Thyroid gland (tissue), 4 donors: Measurements from ENCODE around the gene SDC4. TPM values are rescaled to one million over a fixed set of nuclear protein-coding genes. Genes with fewer than 3 reads are reported as not detected.

ENCODE experiments used
- DNase-seq, 2 donors: peaks; one replicate each; pipeline ENCODE4 v3.0.0-alpha.2; 2019
- H3K27ac ChIP-seq, 3 donors: fragments of 200-600 bp; sonication (generic); 1 replicate in 2 of 3; 2 replicates in 1 of 3; pipeline ENCODE4 v1.5.1; 2016 to 2019; ENCODE audit warnings: mild to moderate bottlenecking in 1 of 3, moderate library complexity in 1 of 3
- H3K27me3 ChIP-seq: fragments of 200-600 bp; sonication (generic); one replicate; pipeline ENCODE4 v1.5.1; 2019
- H3K36me3 ChIP-seq, 2 donors: fragments of 200-600 bp; sonication (generic); one replicate each; pipeline ENCODE4 v1.5.1; 2016 to 2019
- H3K4me1 ChIP-seq, 2 donors: fragments of 200-600 bp; sonication (generic); one replicate each; pipeline ENCODE4 v1.5.1; 2017 to 2019
- H3K4me3 ChIP-seq, 3 donors: fragments of 200-600 bp; sonication (generic); replicated peaks in 1 of 3; 1 replicate in 2 of 3; 2 replicates in 1 of 3; pipeline ENCODE4 v1.5.1; 2016; ENCODE audit warnings: mild to moderate bottlenecking in 1 of 3
- H3K9me3 ChIP-seq: fragments of 200-600 bp; sonication (generic); one replicate; pipeline ENCODE4 v1.5.1; 2017
- CTCF ChIP-seq, 6 experiments: fragments of 200-600 bp in 3 of 6; fragments of 450-650 bp in 3 of 6; sonication (generic) in 3 of 6; IDR thresholded peaks; one replicate each; pipeline ENCODE4 v1.5.1; 2016 to 2019; ENCODE audit warnings: antibody characterized with exemption in 6 of 6, mild to moderate bottlenecking in 2 of 6, inconsistent platforms in 1 of 6, moderate library complexity in 1 of 6
- POLR2A ChIP-seq, 2 donors: fragments of 450-650 bp; IDR thresholded peaks; one replicate each; pipeline ENCODE4 v1.6.1; 2017; ENCODE audit warnings: antibody characterized with exemption in 2 of 2, mild to moderate bottlenecking in 2 of 2, moderate library complexity in 1 of 2
- WGBS, 2 donors: methylation state at CpG; one replicate each; pipeline ENCODE4 v1.1.5; 2017; 5-methylcytosine and 5-hydroxymethylcytosine counted together
- intact Hi-C: fragments of 100-400 bp; cut with DNase I; formaldehyde crosslinking; loops from one replicate; pipeline ENCODE4 v1.15.1; 2023
- total RNA-seq, 4 donors: library from RNA; depleted of rRNA; stranded (reverse); fragments of >200 nt; gene quantifications; one replicate each; pipeline ENCODE4 v1.2.3, GENCODE V29; 2016

Gene SDC4
- total RNA-seq, 4 donors from 2014 or later: 35.5 to 101 (median 63.3) TPM

GRCh38 chr20:45291526-45291925 lies 56.7 kb downstream of the SDC4 start:
- no peak for DNase-seq
- H3K9me3 ChIP-seq: no peaks in the 10 kb centered on the region
- no peak for TF ChIP-seq POLR2A (IDR thresholded peaks at IDR 0.05)
- no peak for TF ChIP-seq CTCF (IDR thresholded peaks at IDR 0.05)
- H3K36me3 ChIP-seq: no peaks in the 10 kb centered on the region
- 74 to 79% methylated on average over 9 of the region's 9 CpGs for WGBS, 2 donors
- no peak overlapping the region for H3K4me3 ChIP-seq
- no peak overlapping the region for H3K27ac ChIP-seq
- H3K27me3 ChIP-seq: no peaks in the 10 kb centered on the region
- H3K4me1 ChIP-seq: peaks cover 7 to 9% of the 10 kb centered on the region in 2 donors
- intact Hi-C loops: no loop called here

GRCh38 chr20:45290677-45291355 lies 57.4 kb downstream of the SDC4 start:
- WGBS, 2 donors: 21 to 22% methylated on average over 7 to 8 of the region's 8 CpGs
- no peaks in the 10 kb centered on the region for H3K9me3 ChIP-seq
- peaks cover 7 to 9% of the 10 kb centered on the region in 2 donors for H3K4me1 ChIP-seq
- TF ChIP-seq CTCF (IDR thresholded peaks at IDR 0.05): peak; percentile 48 to 91 (median 80)
- TF ChIP-seq POLR2A (IDR thresholded peaks at IDR 0.05): no peak
- intact Hi-C loops: no loop called here
- no peaks in the 10 kb centered on the region for H3K36me3 ChIP-seq
- no peaks in the 10 kb centered on the region for H3K27me3 ChIP-seq
- no peak overlapping the region for H3K27ac ChIP-seq
- DNase-seq: peak; percentile 81 to 86
- H3K4me3 ChIP-seq: no peak overlapping the region

GRCh38 chr20:45289942-45290676 lies 58.1 kb downstream of the SDC4 start:
- no peaks in the 10 kb centered on the region for H3K36me3 ChIP-seq
- TF ChIP-seq POLR2A (IDR thresholded peaks at IDR 0.05) (no peak), CTCF (IDR thresholded peaks at IDR 0.05) (no peak)
- no peak overlapping the region for H3K27ac ChIP-seq
- peaks cover 7 to 9% of the 10 kb centered on the region in 2 donors for H3K4me1 ChIP-seq
- no peaks in the 10 kb centered on the region for H3K27me3 ChIP-seq
- WGBS, 2 donors: 77% methylated on average over 13 of the region's 13 CpGs
- intact Hi-C loops: no loop called here
- no peaks in the 10 kb centered on the region for H3K9me3 ChIP-seq
- no peak overlapping the region for H3K4me3 ChIP-seq
- DNase-seq: no peak

GRCh38 chr20:45288860-45289259 lies 59.4 kb downstream of the SDC4 start:
- no peak for TF ChIP-seq CTCF (IDR thresholded peaks at IDR 0.05)
- TF ChIP-seq POLR2A (IDR thresholded peaks at IDR 0.05): no peak
- H3K4me3 ChIP-seq: no peak overlapping the region
- no peaks in the 10 kb centered on the region for H3K9me3 ChIP-seq
- WGBS, 2 donors: 85 to 86% methylated on average over 5 of the region's 5 CpGs
- H3K27ac ChIP-seq: no peak overlapping the region
- no peaks in the 10 kb centered on the region for H3K27me3 ChIP-seq
- H3K36me3 ChIP-seq: no peaks in the 10 kb centered on the region
- H3K4me1 ChIP-seq: peaks cover 7 to 9% of the 10 kb centered on the region in 2 donors
- intact Hi-C loops: no loop called here
- no peak for DNase-seq

GRCh38 chr20:45288376-45288775 lies 59.8 kb downstream of the SDC4 start:
- DNase-seq: no peak
- Histone ChIP-seq H3K4me1 (peaks cover 5 to 8% of the 10 kb centered on the region in 2 donors), H3K4me3 (no peak overlapping the region), H3K27me3 (no peaks in the 10 kb centered on the region), H3K9me3 (no peaks in the 10 kb centered on the region), H3K27ac (no peak overlapping the region), H3K36me3 (no peaks in the 10 kb centered on the region)
- intact Hi-C loops: no loop called here
- TF ChIP-seq POLR2A (IDR thresholded peaks at IDR 0.05) (no peak), CTCF (IDR thresholded peaks at IDR 0.05) (no peak)
- 82 to 85% methylated on average over 4 of the region's 4 CpGs for WGBS, 2 donors
